Fibroblast of villous mesenchyme (primary cell): ENCODE results near the gene VPS18. TPM values are rescaled to one million over a fixed set of nuclear protein-coding genes. Genes with fewer than 3 reads are reported as not detected.

Source experiments
- DNase-seq: peaks from one replicate; pipeline ENCODE4 v3.0.0-alpha.2; 2010; ENCODE audit warnings: low read depth
- H3K4me3 ChIP-seq: 2 replicates; pipeline ENCODE4 v1.5.1; 2011; ENCODE audit warnings: low read depth, mild to moderate bottlenecking, low read length
- CTCF ChIP-seq: IDR thresholded peaks from 2 replicates; pipeline ENCODE4 v1.5.1; 2012; ENCODE audit warnings: low read depth, mild to moderate bottlenecking, low read length; ENCODE audit not compliant: insufficient read depth
- total RNA-seq: library from RNA; depleted of rRNA; stranded (reverse); fragments of >200 nt; gene quantifications from 2 replicates; pipeline ENCODE4 v1.2.3, GENCODE V29; 2012

Gene VPS18
- total RNA-seq, 1 donor = 48.8 TPM

- no peak for DNase-seq
- no peak overlapping the region for H3K4me3 ChIP-seq
- TF ChIP-seq CTCF = no peak
Measured at GRCh38 chr15:40875991-40876730, 18.1 kb upstream of the VPS18 start.

- DNase-seq = no peak
- TF ChIP-seq CTCF = no peak
- no peak overlapping the region for H3K4me3 ChIP-seq
Measured at GRCh38 chr15:40877694-40878093, 16.6 kb upstream of the VPS18 start.

GRCh38 chr15:40878785-40879184 is 15.5 kb upstream of the VPS18 start:
- H3K4me3 ChIP-seq = no peak overlapping the region
- peak; percentile 12 for DNase-seq
- no peak for TF ChIP-seq CTCF

GRCh38 chr15:40879609-40880008 is 14.6 kb upstream of the VPS18 start:
- no peak overlapping the region for H3K4me3 ChIP-seq
- DNase-seq = no peak
- TF ChIP-seq CTCF = no peak

GRCh38 chr15:40881351-40881750 is 12.9 kb upstream of the VPS18 start:
- no peak overlapping the region for H3K4me3 ChIP-seq
- TF ChIP-seq CTCF = no peak
- DNase-seq = no peak

GRCh38 chr15:40886586-40886985 is 7.7 kb upstream of the VPS18 start:
- no peak overlapping the region for H3K4me3 ChIP-seq
- TF ChIP-seq CTCF = no peak
- DNase-seq = no peak

- H3K4me3 ChIP-seq = no peak overlapping the region
- DNase-seq = no peak
- TF ChIP-seq CTCF = no peak
Measured at GRCh38 chr15:40889112-40889511, 5.1 kb upstream of the VPS18 start.
